CD4-positive, alpha-beta T cell (primary cell): Measurements from ENCODE around the gene HLF. TPM values are rescaled to one million over a fixed set of nuclear protein-coding genes. Genes with fewer than 3 reads are reported as not detected.

Experiments used
- ATAC-seq: fragments of 200-7000 bp; cut with Tn5 transposase; one replicate; pipeline ENCODE4 v1.10.0; 2022; ENCODE audit warnings: mild to moderate bottlenecking; ENCODE audit not compliant: poor library complexity
- CTCF ChIA-PET: fragments of 350-600 bp; sonication (Branson Sonifier 250); formaldehyde crosslinking; loops from one replicate; lab custom pipeline; 2021; ENCODE audit warnings: antibody characterized with exemption, inconsistent platforms; lab: Charles Lee
- POLR2A ChIA-PET: fragments of 350-600 bp; sonication (Branson Sonifier 250); formaldehyde crosslinking; loops from one replicate; lab custom pipeline; 2021; ENCODE audit warnings: antibody characterized with exemption, inconsistent platforms; lab: Charles Lee
- DNase-seq, 14 experiments: peaks; one replicate each; pipeline ENCODE4 v3.0.0-alpha.2; 2013 to 2020; ENCODE audit warnings: mixed read lengths in 2 of 14
- H3K27ac ChIP-seq, 2 donors: one replicate each; pipeline versions ENCODE4 v1.5.1 to v1.7.0; 2013; ENCODE audit warnings: low read length in 2 of 2, low read depth in 1 of 2, mild to moderate bottlenecking in 1 of 2
- H3K27me3 ChIP-seq, 2 experiments: 1 replicate in 1 of 2; 2 replicates in 1 of 2; pipeline versions ENCODE4 v1.6.1 to v1.7.0; 2013; ENCODE audit warnings: low read length in 2 of 2, control low read depth in 1 of 2, mild to moderate bottlenecking in 1 of 2, moderate library complexity in 1 of 2; ENCODE audit not compliant: insufficient read depth in 2 of 2, control insufficient read depth in 1 of 2
- H3K36me3 ChIP-seq: one replicate; pipeline ENCODE4 v1.6.1; 2013; ENCODE audit warnings: low read length, control low read depth; ENCODE audit not compliant: insufficient read depth
- H3K4me1 ChIP-seq: one replicate; pipeline ENCODE4 v1.6.1; 2013; ENCODE audit warnings: low read length, control low read depth; ENCODE audit not compliant: insufficient read depth
- H3K4me3 ChIP-seq: one replicate; pipeline ENCODE4 v1.5.1; 2013; ENCODE audit warnings: mild to moderate bottlenecking, low read length, moderate library complexity
- H3K9me3 ChIP-seq, 2 experiments: 1 replicate in 1 of 2; 2 replicates in 1 of 2; pipeline versions ENCODE4 v1.6.1 to v1.7.0; 2013; ENCODE audit warnings: low read length in 2 of 2, mild to moderate bottlenecking in 2 of 2, control low read depth in 1 of 2, moderate library complexity in 1 of 2; ENCODE audit not compliant: control insufficient read depth in 1 of 2, insufficient read depth in 1 of 2
- H3K27ac Mint-ChIP-seq: one replicate; pipeline ENCODE4 v1.8.0; 2020; ENCODE audit warnings: mixed read lengths
- H3K27me3 Mint-ChIP-seq: one replicate; pipeline ENCODE4 v1.8.0; 2021; ENCODE audit warnings: mixed read lengths
- H3K36me3 Mint-ChIP-seq: one replicate; pipeline ENCODE4 v1.8.0; 2021; ENCODE audit warnings: low read depth, mixed read lengths
- H3K4me1 Mint-ChIP-seq: one replicate; pipeline ENCODE4 v1.8.0; 2021; ENCODE audit warnings: low read depth, mixed read lengths
- H3K4me3 Mint-ChIP-seq: one replicate; pipeline ENCODE4 v1.8.0; 2020; ENCODE audit warnings: mild to moderate bottlenecking, mixed read lengths
- H3K9me3 Mint-ChIP-seq: one replicate; pipeline ENCODE4 v1.8.0; 2020; ENCODE audit warnings: mixed read lengths
- CTCF ChIP-seq: fragments of 200-600 bp; IDR thresholded peaks from one replicate; pipeline ENCODE4 v1.8.0; 2022; ENCODE audit warnings: antibody characterized with exemption, mild to moderate bottlenecking
- intact Hi-C, 2 experiments: fragments of 100-400 bp; cut with DNase I in 1 of 2; cut with micrococcal nuclease in 1 of 2; formaldehyde crosslinking; loops; one replicate each; pipeline versions ENCODE4 v1.15.1 to v1.9.0; 2023 to 2025; cut with DNase I, micrococcal nuclease
- total RNA-seq, 174 experiments: library from RNA in 2 of 174; stranded (reverse) in 2 of 174; gene quantifications; one replicate each; pipeline ENCODE4 v1.2.3 and lab custom pipeline; 2021 to 2026

The HLF gene
- total RNA-seq, 2 experiments from 2014 or later = 4.3 to 4.9 TPM

DNA sequence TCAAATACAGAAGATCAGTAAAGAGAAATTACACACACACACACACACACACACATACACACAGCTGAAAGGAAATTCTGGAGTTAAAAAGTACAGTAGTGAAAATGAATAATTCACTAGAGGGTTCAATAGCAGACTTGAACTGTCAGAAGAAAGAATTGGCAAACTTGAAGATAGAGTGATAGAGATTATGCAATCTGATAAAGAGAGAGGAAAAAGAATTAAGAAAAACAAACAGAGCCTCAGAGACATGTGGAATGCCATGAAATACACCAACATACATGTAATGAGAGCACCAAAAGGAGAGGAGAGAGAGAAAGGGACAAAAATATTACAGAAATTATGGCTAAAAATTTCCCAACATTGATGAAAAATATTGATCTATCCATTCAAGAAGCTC is 96.2 kb downstream of the HLF start:
- peaks cover 10% of the 10 kb centered on the region for H3K27me3 Mint-ChIP-seq
- CTCF ChIA-PET = no interaction called here
- H3K4me1 Mint-ChIP-seq = peaks cover 6% of the 10 kb centered on the region

GRCh38 chr17:55363033-55363432 is 98.3 kb downstream of the HLF start:
- Histone ChIP-seq H3K36me3 (no peaks in the 10 kb centered on the region), H3K27ac (no peak overlapping the region), H3K4me1 (no peaks in the 10 kb centered on the region), H3K4me3 (no peak overlapping the region), H3K9me3 (peaks cover 4 to 6% of the 10 kb centered on the region in 2 experiments), H3K27me3 (no peaks in the 10 kb centered on the region)
- TF ChIP-seq CTCF = no peak
- Mint-ChIP-seq H3K36me3 (no peaks in the 10 kb centered on the region), H3K9me3 (peaks cover 3% of the 10 kb centered on the region), H3K4me1 (no peaks in the 10 kb centered on the region), H3K27me3 (peaks cover 10% of the 10 kb centered on the region), H3K27ac (no peak overlapping the region), H3K4me3 (no peak overlapping the region)
- ATAC-seq (no peak), DNase-seq (no peak)
- intact Hi-C loops = no loop called here
- CTCF ChIA-PET = no interaction called here
- POLR2A ChIA-PET = no interaction called here

More for the DNA sequence above, 96.2 kb downstream of the HLF start:
- POLR2A ChIA-PET = no interaction called here
- Mint-ChIP-seq H3K36me3 (no peaks in the 10 kb centered on the region), H3K9me3 (peaks cover 3% of the 10 kb centered on the region), H3K27ac (no peak overlapping the region), H3K4me3 (no peak overlapping the region)
- no peak overlapping the region for H3K4me3 ChIP-seq
- H3K27ac ChIP-seq = no peak overlapping the region
- ATAC-seq (no peak), DNase-seq (no peak)
- TF ChIP-seq CTCF = no peak
- no peaks in the 10 kb centered on the region for H3K27me3 ChIP-seq
- intact Hi-C loops = no loop called here
- peaks cover 4 to 6% of the 10 kb centered on the region in 2 experiments for H3K9me3 ChIP-seq
- no peaks in the 10 kb centered on the region for H3K36me3 ChIP-seq
- H3K4me1 ChIP-seq = no peaks in the 10 kb centered on the region

DNA sequence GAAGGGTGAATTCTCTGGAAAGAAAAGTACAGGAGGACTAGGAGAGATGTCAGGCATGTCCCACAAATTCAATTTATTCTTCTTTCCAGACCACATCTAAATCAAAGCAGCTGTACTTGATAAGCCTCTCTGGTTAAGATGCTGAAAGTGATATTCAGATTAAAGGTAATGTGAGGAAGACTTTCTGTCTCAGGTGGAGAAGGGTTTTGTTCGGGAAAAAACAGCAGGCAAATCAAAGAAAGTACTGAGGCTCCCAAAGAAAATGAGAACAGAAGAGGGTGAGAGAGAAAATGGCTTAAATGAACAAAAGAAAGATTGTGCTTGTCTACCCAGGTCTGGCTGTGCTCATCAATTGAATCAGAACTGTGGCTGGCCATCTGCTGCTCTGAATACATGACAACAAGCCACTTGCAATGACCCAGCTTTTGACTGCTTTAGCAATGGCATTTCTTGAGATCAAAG is 101.3 kb downstream of the HLF start:
- H3K36me3 Mint-ChIP-seq = no peaks in the 10 kb centered on the region
- H3K27ac Mint-ChIP-seq = no peak overlapping the region
- no peaks in the 10 kb centered on the region for H3K4me1 ChIP-seq
- H3K4me3 Mint-ChIP-seq = no peak overlapping the region
- no peaks in the 10 kb centered on the region for H3K4me1 Mint-ChIP-seq
- peaks cover 4% of the 10 kb centered on the region for H3K27me3 Mint-ChIP-seq
- no peak overlapping the region for H3K27ac ChIP-seq
- H3K9me3 Mint-ChIP-seq = peaks cover 6% of the 10 kb centered on the region
- TF ChIP-seq CTCF = no peak
- H3K4me3 ChIP-seq = no peak overlapping the region
- H3K27me3 ChIP-seq = no peaks in the 10 kb centered on the region
- DNase-seq = no peak
- CTCF ChIA-PET = interaction anchor here (2.8 kb wide), 1 partner anchor 10 kb away, joined by 10 read pairs; no protein-coding TSS in a partner anchor
- ATAC-seq = no peak
- POLR2A ChIA-PET = no interaction called here
- no peaks in the 10 kb centered on the region for H3K36me3 ChIP-seq
- H3K9me3 ChIP-seq = peaks cover 0 to 2% of the 10 kb centered on the region in 2 experiments
- intact Hi-C loops = no loop called here
